B cell (primary cell): ENCODE results near the gene NECTIN1. TPM values are rescaled to one million over a fixed set of nuclear protein-coding genes. Genes with fewer than 3 reads are reported as not detected.

Experiments used
- ATAC-seq: fragments of 200-7000 bp; cut with Tn5 transposase; one replicate; pipeline ENCODE4 v1.10.0; 2021; ENCODE audit warnings: low read depth, mild to moderate bottlenecking, moderate number of reproducible peaks, moderate library complexity
- CTCF ChIA-PET: fragments of 350-600 bp; sonication (Branson Sonifier 250); formaldehyde crosslinking; loops from one replicate; lab custom pipeline; 2021; ENCODE audit warnings: antibody characterized with exemption, inconsistent platforms; lab: Charles Lee
- POLR2A ChIA-PET: fragments of 350-600 bp; sonication (Branson Sonifier 250); formaldehyde crosslinking; loops from one replicate; lab custom pipeline; 2021; ENCODE audit warnings: antibody characterized with exemption; lab: Charles Lee
- DNase-seq: peaks from one replicate; pipeline ENCODE4 v3.0.0; 2013
- H2AFZ ChIP-seq: 2 replicates; pipeline ENCODE4 v1.6.1; 2012; ENCODE audit warnings: mild to moderate bottlenecking, low read depth, low read length; ENCODE audit not compliant: insufficient read depth, poor library complexity, severe bottlenecking
- H3K27ac ChIP-seq, 2 donors: 1 replicate in 1 of 2; 2 replicates in 1 of 2; pipeline ENCODE4 v1.5.1; 2012 to 2013; ENCODE audit warnings: low read length in 2 of 2, mild to moderate bottlenecking in 2 of 2, moderate library complexity in 1 of 2
- H3K27me3 ChIP-seq, 4 experiments: fragments of 200-600 bp in 1 of 4; sonication (generic) in 1 of 4; replicated peaks in 1 of 4; 1 replicate in 2 of 4; 2 replicates in 2 of 4; pipeline versions ENCODE4 v1.6.1 to v1.7.0; 2013 to 2016; ENCODE audit warnings: low read length in 3 of 4, mild to moderate bottlenecking in 2 of 4, mixed read lengths in 1 of 4, moderate library complexity in 1 of 4; ENCODE audit not compliant: insufficient read depth in 4 of 4, control insufficient read depth in 3 of 4; ENCODE audit errors: control extremely low read depth in 1 of 4
- H3K36me3 ChIP-seq, 2 experiments: replicated peaks in 1 of 2; 1 replicate in 1 of 2; 2 replicates in 1 of 2; pipeline versions ENCODE4 v1.6.1 to v1.7.1; 2013; ENCODE audit warnings: low read length in 1 of 2; ENCODE audit not compliant: insufficient read depth in 2 of 2, control insufficient read depth in 1 of 2; ENCODE audit errors: control extremely low read depth in 1 of 2, extremely low read depth in 1 of 2
- H3K4me1 ChIP-seq, 2 donors: fragments of 200-600 bp in 1 of 2; sonication (generic) in 1 of 2; 1 replicate in 1 of 2; 2 replicates in 1 of 2; pipeline versions ENCODE4 v1.5.1 to v1.6.1; 2013 to 2017; ENCODE audit warnings: low read length in 2 of 2; ENCODE audit not compliant: control insufficient read depth in 2 of 2, insufficient read depth in 2 of 2
- H3K4me2 ChIP-seq: replicated peaks from 2 replicates; pipeline ENCODE3; 2012; ENCODE audit warnings: mild to moderate bottlenecking, low read depth, low read length; ENCODE audit not compliant: poor library complexity, severe bottlenecking
- H3K4me3 ChIP-seq, 5 experiments: fragments of 200-600 bp in 1 of 5; sonication (generic) in 1 of 5; 1 replicate in 3 of 5; 2 replicates in 2 of 5; pipeline versions ENCODE4 v1.5.1 to v1.7.0; 2011 to 2016; ENCODE audit warnings: low read length in 4 of 5, mild to moderate bottlenecking in 4 of 5, low read depth in 2 of 5, control low read depth in 1 of 5, moderate library complexity in 1 of 5; ENCODE audit not compliant: insufficient read depth in 1 of 5; ENCODE audit errors: control extremely low read depth in 1 of 5, extremely low read depth in 1 of 5
- H3K79me2 ChIP-seq: fragments of 200-600 bp; sonication (generic); one replicate; pipeline ENCODE4 v1.6.0; 2016; ENCODE audit warnings: low read length; ENCODE audit not compliant: control insufficient read depth, insufficient read depth
- H3K9ac ChIP-seq: fragments of 200-600 bp; sonication (generic); 2 replicates; pipeline ENCODE4 v1.6.1; 2017; ENCODE audit warnings: mild to moderate bottlenecking, low read length, moderate library complexity
- H3K9me3 ChIP-seq, 3 donors: one replicate each; pipeline versions ENCODE4 v1.6.1 to v1.7.1; 2013; ENCODE audit warnings: low read length in 2 of 3; ENCODE audit not compliant: control insufficient read depth in 2 of 3, insufficient read depth in 1 of 3; ENCODE audit errors: control extremely low read depth in 1 of 3
- H4K20me1 ChIP-seq: 2 replicates; pipeline ENCODE4 v1.6.0; 2012; ENCODE audit warnings: mild to moderate bottlenecking, low read length; ENCODE audit not compliant: insufficient read depth, control insufficient read depth, poor library complexity, severe bottlenecking
- H3K27ac Mint-ChIP-seq: one replicate; pipeline ENCODE4 v1.8.0; 2021; ENCODE audit warnings: mixed read lengths
- H3K27me3 Mint-ChIP-seq: one replicate; pipeline ENCODE4 v1.8.0; 2021; ENCODE audit warnings: mixed read lengths
- H3K4me1 Mint-ChIP-seq: one replicate; pipeline ENCODE4 v1.8.0; 2021; ENCODE audit warnings: mixed read lengths
- H3K4me3 Mint-ChIP-seq: one replicate; pipeline ENCODE4 v1.8.0; 2021; ENCODE audit warnings: mixed read lengths
- H3K9me3 Mint-ChIP-seq: one replicate; pipeline ENCODE4 v1.8.0; 2022; ENCODE audit warnings: mixed read lengths; ENCODE audit not compliant: insufficient read depth
- EZH2 ChIP-seq: IDR thresholded peaks from 2 replicates; pipeline ENCODE4 v1.6.1; 2012; ENCODE audit warnings: borderline replicate concordance, low read depth, mild to moderate bottlenecking, moderate library complexity, low read length; ENCODE audit not compliant: insufficient read depth, poor library complexity, severe bottlenecking
- WGBS: methylation state at CpG from one replicate; pipeline ENCODE4 v1.1.5; 2013; ENCODE audit warnings: missing lambda C conversion rate; ENCODE audit not compliant: insufficient coverage; 5-methylcytosine and 5-hydroxymethylcytosine counted together
- intact Hi-C: fragments of 100-400 bp; cut with micrococcal nuclease; formaldehyde crosslinking; loops from one replicate; pipeline ENCODE4 v1.10.0; 2022
- polyA plus RNA-seq: library from polyadenylated mRNA; depleted of rRNA; stranded (reverse); fragments of >200 nt; gene quantifications from 2 replicates; pipeline ENCODE4 v1.2.3, GENCODE V29; 2012
- total RNA-seq, 2 donors: library from RNA; stranded (reverse); fragments of 120-200 nt in 1 of 2; gene quantifications; 1 replicate in 1 of 2; 2 replicates in 1 of 2; pipeline versions ENCODE4 v1.2.3 to v1.2.4, GENCODE V29; 2013 to 2022
- TF ChIP-seq, protein P1 (sequence below): fragments of 200-600 bp; IDR thresholded peaks from one replicate; pipeline ENCODE4 v1.8.0; 2022; ENCODE audit warnings: antibody characterized with exemption, mild to moderate bottlenecking

NECTIN1 gene
- total and polyA plus RNA-seq, 2 donors (not counting 1 experiment from before 2014, with no cell fraction given): 2.1 to 3.9 TPM

DNA sequence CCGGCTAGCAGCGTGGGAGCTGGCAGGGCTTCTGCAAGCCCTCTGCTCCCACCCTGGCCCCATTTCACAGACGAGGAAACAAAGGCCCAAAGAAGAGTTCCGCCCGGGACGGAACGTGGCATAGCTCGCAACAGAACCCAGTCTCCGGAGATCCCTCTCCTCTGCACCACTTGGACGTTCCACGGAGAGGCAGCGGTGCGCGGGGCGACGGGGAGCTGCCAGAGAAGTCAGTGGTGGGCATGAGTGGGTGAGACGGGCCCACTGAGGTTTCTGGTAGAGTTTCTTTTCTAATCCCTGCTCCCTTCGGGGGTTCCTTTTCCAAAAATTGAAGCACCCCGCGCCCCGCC, 554 bp upstream of the NECTIN1 start:
- TF ChIP-seq, protein P1, sequence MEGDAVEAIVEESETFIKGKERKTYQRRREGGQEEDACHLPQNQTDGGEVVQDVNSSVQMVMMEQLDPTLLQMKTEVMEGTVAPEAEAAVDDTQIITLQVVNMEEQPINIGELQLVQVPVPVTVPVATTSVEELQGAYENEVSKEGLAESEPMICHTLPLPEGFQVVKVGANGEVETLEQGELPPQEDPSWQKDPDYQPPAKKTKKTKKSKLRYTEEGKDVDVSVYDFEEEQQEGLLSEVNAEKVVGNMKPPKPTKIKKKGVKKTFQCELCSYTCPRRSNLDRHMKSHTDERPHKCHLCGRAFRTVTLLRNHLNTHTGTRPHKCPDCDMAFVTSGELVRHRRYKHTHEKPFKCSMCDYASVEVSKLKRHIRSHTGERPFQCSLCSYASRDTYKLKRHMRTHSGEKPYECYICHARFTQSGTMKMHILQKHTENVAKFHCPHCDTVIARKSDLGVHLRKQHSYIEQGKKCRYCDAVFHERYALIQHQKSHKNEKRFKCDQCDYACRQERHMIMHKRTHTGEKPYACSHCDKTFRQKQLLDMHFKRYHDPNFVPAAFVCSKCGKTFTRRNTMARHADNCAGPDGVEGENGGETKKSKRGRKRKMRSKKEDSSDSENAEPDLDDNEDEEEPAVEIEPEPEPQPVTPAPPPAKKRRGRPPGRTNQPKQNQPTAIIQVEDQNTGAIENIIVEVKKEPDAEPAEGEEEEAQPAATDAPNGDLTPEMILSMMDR: peak; percentile 65
- no peak for TF ChIP-seq EZH2

GRCh38 chr11:119728211-119728626, 781 bp downstream of the NECTIN1 start:
- whole genome bisulfite sequencing: 2% methylated on average over 28 of the region's 30 CpGs
- H3K36me3 ChIP-seq: no peaks in the 10 kb centered on the region
- CTCF ChIA-PET: interaction anchor here (0.7 kb wide), 1 partner anchor 22 kb away, joined by 3 read pairs; no protein-coding TSS in a partner anchor
- peaks cover 32% of the 10 kb centered on the region for H3K4me1 Mint-ChIP-seq
- intact Hi-C loops: loop anchor here (2.0 to 5.0 kb wide), 3 partner anchors 15 to 609 kb away; partner anchors contain the start of genes ARHGEF12 and OAF
- peak overlapping the region; percentile 95 for H2AFZ ChIP-seq
- peaks cover 0 to 48% (median 17%) of the 10 kb centered on the region in 4 experiments for H3K27me3 ChIP-seq
- no peaks in the 10 kb centered on the region for H3K79me2 ChIP-seq
- H4K20me1 ChIP-seq: peaks cover 16% of the 10 kb centered on the region
- H3K4me3 ChIP-seq: peak overlapping the region; percentile 44 to 72 (median 63)
- peak overlapping the region; percentile 84 for H3K27ac Mint-ChIP-seq
- peak overlapping the region; percentile 76 for H3K9ac ChIP-seq
- POLR2A ChIA-PET: no interaction called here
- DNase-seq (no peak), ATAC-seq (no peak)
- peaks cover 34 to 39% of the 10 kb centered on the region in 2 donors for H3K4me1 ChIP-seq
- TF ChIP-seq, protein P1: no peak
- TF ChIP-seq EZH2: no peak
- H3K9me3 ChIP-seq: peaks cover 0 to 5% (median 0%) of the 10 kb centered on the region in 3 donors
- peaks cover 17% of the 10 kb centered on the region for H3K27me3 Mint-ChIP-seq
- H3K4me2 ChIP-seq: peak overlapping the region; percentile 100
- no peaks in the 10 kb centered on the region for H3K9me3 Mint-ChIP-seq
- H3K4me3 Mint-ChIP-seq: peak overlapping the region; percentile 96
- H3K27ac ChIP-seq: no peak overlapping the region

More for the DNA sequence above, 554 bp upstream of the NECTIN1 start:
- intact Hi-C loops: loop anchor here (1.0 to 5.0 kb wide), 5 partner anchors 13 to 608 kb away; partner anchors contain the start of genes ARHGEF12 and OAF
- no peak for DNase-seq
- no peak overlapping the region for H3K27ac ChIP-seq
- CTCF ChIA-PET: interaction anchor here (0.6 to 1.7 kb wide), 22 partner anchors 8 to 1865 kb away, joined by 3 to 37 read pairs (median 4); partner anchors contain the start of gene ARHGEF12
- H3K4me1 Mint-ChIP-seq: peaks cover 32% of the 10 kb centered on the region
- peaks cover 16% of the 10 kb centered on the region for H4K20me1 ChIP-seq
- peak overlapping the region; percentile 95 for H2AFZ ChIP-seq
- POLR2A ChIA-PET: interaction anchor here (1.0 kb wide), 1 partner anchor 56 kb away, joined by 3 read pairs; no protein-coding TSS in a partner anchor
- H3K4me2 ChIP-seq: peak overlapping the region; percentile 100
- H3K9me3 ChIP-seq: peaks cover 0 to 5% (median 0%) of the 10 kb centered on the region in 3 donors
- H3K27me3 Mint-ChIP-seq: peaks cover 29% of the 10 kb centered on the region
- peak overlapping the region; percentile 2 for H3K27ac Mint-ChIP-seq
- H3K4me1 ChIP-seq: peaks cover 34 to 39% of the 10 kb centered on the region in 2 donors
- ATAC-seq: peak; percentile 11
- peaks cover 0 to 49% (median 17%) of the 10 kb centered on the region in 4 experiments for H3K27me3 ChIP-seq
- H3K9me3 Mint-ChIP-seq: no peaks in the 10 kb centered on the region
- H3K79me2 ChIP-seq: no peaks in the 10 kb centered on the region
- 2% methylated on average over 12 of the region's 21 CpGs for WGBS
- H3K4me3 ChIP-seq: peak overlapping the region; percentile 43 to 72 (median 63)
- H3K4me3 Mint-ChIP-seq: peak overlapping the region; percentile 89
- peak overlapping the region; percentile 78 for H3K9ac ChIP-seq
- H3K36me3 ChIP-seq: no peaks in the 10 kb centered on the region
